Measurements from ENCODE around the gene A2M.
"Not testable (repeated sequence)": the region's sequence is repeated elsewhere in the genome, so short reads cannot be mapped to it uniquely, and the experiment has no call there.

A2M gene

GRCh38 chr12:9115731-9116559, at the start of gene A2M:
Gene A2M, minus strand, starts transcription at chr12:9115919. Its CDS starts 70 bp downstream, at chr12:9115849.
- H3K9me3 ChIP-seq (ENCODE audit: control insufficient read depth, insufficient read depth, low read length): no peaks in the 10 kb centered on the region
- H3K4me1 ChIP-seq (ENCODE audit: insufficient read depth, low read length): peaks cover 10% of the 10 kb centered on the region
- H3K9ac ChIP-seq (ENCODE audit: low read depth, low read length): no peak within 1 kb of the TSS
- H3K36me3 ChIP-seq (ENCODE audit: insufficient read depth, low read length): no peaks in the 10 kb centered on the region

DNA sequence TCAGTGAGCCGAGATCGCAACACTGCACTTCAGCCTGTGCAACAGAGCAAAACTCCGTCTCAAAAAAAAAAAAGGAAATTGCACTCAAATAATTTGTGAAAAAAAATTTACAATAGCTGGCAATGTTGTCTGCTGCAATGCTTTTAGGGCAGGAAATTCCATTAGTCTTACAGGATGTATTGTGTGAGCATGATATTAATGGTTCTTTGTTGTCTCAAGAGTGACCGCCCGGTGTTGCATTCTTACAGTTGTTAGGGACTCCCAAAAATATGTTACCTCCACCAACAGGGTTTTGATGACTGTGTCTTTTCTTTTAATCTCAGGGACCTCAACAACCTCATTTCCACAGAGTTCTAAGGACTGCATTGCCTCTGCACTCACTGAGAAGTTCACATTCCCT, 47.7 kb upstream of the A2M start:
- H3K4me1 ChIP-seq (ENCODE audit: insufficient read depth, low read length): no peaks in the 10 kb centered on the region
- H3K9me3 ChIP-seq (ENCODE audit: control insufficient read depth, insufficient read depth, low read length): no peaks in the 10 kb centered on the region
- H3K9ac ChIP-seq (ENCODE audit: low read depth, low read length): no peak overlapping the region
- H3K36me3 ChIP-seq (ENCODE audit: insufficient read depth, low read length): no peaks in the 10 kb centered on the region

DNA sequence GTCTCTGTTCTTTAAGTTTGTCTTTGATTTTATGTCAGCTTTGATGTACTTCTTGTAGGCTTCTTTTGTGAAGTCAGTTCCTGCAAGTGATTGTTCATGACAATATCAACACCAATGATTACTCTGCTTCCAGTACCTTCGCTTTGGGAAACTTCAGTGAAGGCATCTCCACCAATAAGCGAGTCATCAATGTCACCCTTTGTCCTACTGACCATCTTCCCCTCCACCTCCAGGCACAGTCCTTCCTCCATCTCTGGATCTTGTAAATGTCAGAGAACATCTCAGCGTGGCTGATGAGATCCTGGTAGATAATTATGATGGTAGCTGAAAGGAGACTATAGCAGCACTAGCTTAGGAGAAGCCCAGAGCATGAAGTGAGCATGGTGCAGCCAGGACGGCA, 40.4 kb upstream of the A2M start:
- no peaks in the 10 kb centered on the region for H3K9me3 ChIP-seq (ENCODE audit: control insufficient read depth, insufficient read depth, low read length)
- no peaks in the 10 kb centered on the region for H3K4me1 ChIP-seq (ENCODE audit: insufficient read depth, low read length)
- H3K36me3 ChIP-seq (ENCODE audit: insufficient read depth, low read length): no peaks in the 10 kb centered on the region
- H3K9ac ChIP-seq (ENCODE audit: low read depth, low read length): no peak overlapping the region

- no peak overlapping the region for H3K9ac ChIP-seq (ENCODE audit: low read depth, low read length)
- H3K9me3 ChIP-seq (ENCODE audit: control insufficient read depth, insufficient read depth, low read length): no peaks in the 10 kb centered on the region
- H3K4me1 ChIP-seq (ENCODE audit: insufficient read depth, low read length): no peaks in the 10 kb centered on the region
- H3K36me3 ChIP-seq (ENCODE audit: insufficient read depth, low read length): no peaks in the 10 kb centered on the region
Measured at GRCh38 chr12:9149372-9149771, 33.7 kb upstream of the A2M start.

GRCh38 chr12:9148926-9149325, 33.2 kb upstream of the A2M start:
- no peaks in the 10 kb centered on the region for H3K36me3 ChIP-seq (ENCODE audit: insufficient read depth, low read length)
- H3K4me1 ChIP-seq (ENCODE audit: insufficient read depth, low read length): no peaks in the 10 kb centered on the region
- H3K9ac ChIP-seq (ENCODE audit: low read depth, low read length): no peak overlapping the region
- no peaks in the 10 kb centered on the region for H3K9me3 ChIP-seq (ENCODE audit: control insufficient read depth, insufficient read depth, low read length)

DNA sequence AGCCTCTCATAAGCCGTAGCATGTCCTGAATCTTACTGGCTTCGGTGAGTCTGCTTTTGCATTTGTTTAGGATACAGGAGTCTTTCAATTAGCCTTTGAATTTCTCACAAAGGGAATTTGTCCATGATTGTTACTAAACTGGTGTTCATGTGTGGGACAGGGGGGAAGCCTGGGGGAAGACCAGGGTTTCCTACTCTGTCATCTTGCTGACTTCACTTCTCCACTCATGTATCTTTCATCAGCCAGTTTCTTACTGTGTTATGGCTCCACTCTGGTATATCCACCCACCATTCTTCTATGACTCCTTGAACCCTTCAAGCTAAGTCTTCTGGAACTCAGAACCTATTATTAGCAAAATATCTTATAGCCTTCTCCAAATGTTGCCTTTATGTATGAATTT, 31.7 kb upstream of the A2M start:
- Histone ChIP-seq H3K36me3 (ENCODE audit: insufficient read depth, low read length) (no peaks in the 10 kb centered on the region), H3K9ac (ENCODE audit: low read depth, low read length) (no peak overlapping the region), H3K9me3 (ENCODE audit: control insufficient read depth, insufficient read depth, low read length) (peaks cover 2% of the 10 kb centered on the region; the same call in 1 of the 2 replicates), H3K4me1 (ENCODE audit: insufficient read depth, low read length) (no peaks in the 10 kb centered on the region)

- H3K4me1 ChIP-seq (ENCODE audit: insufficient read depth, low read length): no peaks in the 10 kb centered on the region
- no peak overlapping the region for H3K9ac ChIP-seq (ENCODE audit: low read depth, low read length)
- H3K9me3 ChIP-seq (ENCODE audit: control insufficient read depth, insufficient read depth, low read length): peaks cover 7% of the 10 kb centered on the region
- no peaks in the 10 kb centered on the region for H3K36me3 ChIP-seq (ENCODE audit: insufficient read depth, low read length)
Measured at GRCh38 chr12:9144730-9145106, 29.0 kb upstream of the A2M start.

DNA sequence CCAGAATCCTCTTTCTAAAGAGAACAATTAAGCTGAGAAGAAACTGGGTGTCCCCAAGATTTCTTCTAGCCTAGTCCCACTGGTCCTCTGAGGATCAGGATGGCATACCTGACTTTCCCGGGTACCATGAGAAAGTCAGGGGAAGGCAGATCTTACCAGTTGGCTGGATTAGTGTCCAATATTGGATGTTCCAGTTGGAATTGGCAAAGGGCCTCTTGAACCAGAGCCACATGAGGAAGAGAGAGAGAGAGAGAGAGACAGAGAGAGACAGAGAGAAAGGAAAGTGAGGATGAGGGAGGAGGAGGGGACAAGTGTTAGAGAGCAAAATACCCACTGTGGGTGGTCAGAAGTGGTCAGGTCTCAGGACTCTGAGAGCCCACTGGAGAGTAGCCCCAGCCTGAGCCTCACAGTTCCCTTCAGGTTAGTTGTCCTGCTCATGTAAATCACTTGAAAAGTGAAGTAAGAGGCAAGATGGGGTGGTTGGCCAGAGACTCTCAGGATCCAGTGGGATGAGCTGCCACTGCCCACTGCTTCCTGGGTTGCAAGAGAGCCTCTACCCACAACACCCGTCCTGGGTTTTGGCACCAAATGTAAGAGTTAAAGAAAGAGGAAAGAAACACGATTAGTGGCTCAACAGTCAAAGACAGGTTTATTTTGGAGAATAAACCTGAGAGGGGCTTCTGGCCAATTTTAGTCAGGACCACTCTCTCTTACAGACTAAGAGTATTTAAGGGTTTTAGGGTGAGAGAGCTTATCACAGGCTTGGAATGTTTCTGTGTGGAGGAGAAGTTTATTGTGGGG, 28.4 kb upstream of the A2M start:
- peaks cover 7% of the 10 kb centered on the region for H3K9me3 ChIP-seq (ENCODE audit: control insufficient read depth, insufficient read depth, low read length)
- no peaks in the 10 kb centered on the region for H3K36me3 ChIP-seq (ENCODE audit: insufficient read depth, low read length)
- no peak overlapping the region for H3K9ac ChIP-seq (ENCODE audit: low read depth, low read length)
- no peaks in the 10 kb centered on the region for H3K4me1 ChIP-seq (ENCODE audit: insufficient read depth, low read length)

DNA sequence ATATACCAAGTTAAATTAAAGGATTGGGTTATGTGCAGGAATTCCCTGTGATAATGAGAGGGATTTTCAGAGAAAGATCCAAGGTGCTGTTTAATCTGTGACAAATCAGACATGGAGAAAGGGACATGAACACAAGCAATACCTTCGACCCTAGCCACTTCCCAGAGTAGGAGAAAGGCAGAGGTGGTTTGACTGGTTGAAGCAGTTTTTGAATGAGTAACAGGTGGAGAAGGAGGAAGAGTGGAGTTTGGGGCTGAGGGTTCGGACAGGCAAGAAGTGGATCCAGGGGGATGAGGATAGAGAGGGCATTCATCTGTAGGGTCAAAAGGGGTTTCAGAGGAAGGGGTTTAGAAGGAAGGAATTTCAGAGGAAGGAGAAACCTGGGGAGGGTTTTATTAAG, 27.4 kb upstream of the A2M start:
- Histone ChIP-seq H3K9me3 (ENCODE audit: control insufficient read depth, insufficient read depth, low read length) (peaks cover 7% of the 10 kb centered on the region), H3K4me1 (ENCODE audit: insufficient read depth, low read length) (no peaks in the 10 kb centered on the region), H3K36me3 (ENCODE audit: insufficient read depth, low read length) (no peaks in the 10 kb centered on the region), H3K9ac (ENCODE audit: low read depth, low read length) (no peak overlapping the region)

GRCh38 chr12:9139588-9140290, 24.0 kb upstream of the A2M start:
- not testable (repeated sequence) for H3K4me1 ChIP-seq (ENCODE audit: insufficient read depth, low read length); H3K9me3 ChIP-seq (ENCODE audit: control insufficient read depth, insufficient read depth, low read length); H3K9ac ChIP-seq (ENCODE audit: low read depth, low read length); H3K36me3 ChIP-seq (ENCODE audit: insufficient read depth, low read length)

DNA sequence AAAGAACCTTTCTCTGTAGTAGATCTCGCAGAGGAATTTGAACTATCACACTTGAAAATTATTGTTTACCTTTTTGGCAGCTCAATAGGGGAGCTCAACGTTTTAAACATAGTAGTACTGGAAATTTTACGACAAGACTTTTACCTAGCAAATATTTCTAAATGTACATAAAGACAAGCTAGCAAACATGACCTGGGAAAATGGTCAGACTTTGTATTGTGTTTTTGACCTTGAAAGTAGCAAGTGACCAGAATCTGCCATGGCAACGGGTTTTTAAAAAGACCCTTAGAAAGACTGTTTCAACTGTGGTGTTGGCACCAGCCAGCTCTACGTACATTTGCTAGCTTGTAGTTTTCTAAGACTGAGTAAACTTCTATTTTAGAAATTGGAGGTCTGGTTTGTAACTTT, 20.2 kb upstream of the A2M start:
- Histone ChIP-seq H3K4me1 (ENCODE audit: insufficient read depth, low read length) (no peaks in the 10 kb centered on the region), H3K9ac (ENCODE audit: low read depth, low read length) (no peak overlapping the region), H3K36me3 (ENCODE audit: insufficient read depth, low read length) (no peaks in the 10 kb centered on the region), H3K9me3 (ENCODE audit: control insufficient read depth, insufficient read depth, low read length) (peaks cover 5% of the 10 kb centered on the region; the same call in 1 of the 2 replicates)

DNA sequence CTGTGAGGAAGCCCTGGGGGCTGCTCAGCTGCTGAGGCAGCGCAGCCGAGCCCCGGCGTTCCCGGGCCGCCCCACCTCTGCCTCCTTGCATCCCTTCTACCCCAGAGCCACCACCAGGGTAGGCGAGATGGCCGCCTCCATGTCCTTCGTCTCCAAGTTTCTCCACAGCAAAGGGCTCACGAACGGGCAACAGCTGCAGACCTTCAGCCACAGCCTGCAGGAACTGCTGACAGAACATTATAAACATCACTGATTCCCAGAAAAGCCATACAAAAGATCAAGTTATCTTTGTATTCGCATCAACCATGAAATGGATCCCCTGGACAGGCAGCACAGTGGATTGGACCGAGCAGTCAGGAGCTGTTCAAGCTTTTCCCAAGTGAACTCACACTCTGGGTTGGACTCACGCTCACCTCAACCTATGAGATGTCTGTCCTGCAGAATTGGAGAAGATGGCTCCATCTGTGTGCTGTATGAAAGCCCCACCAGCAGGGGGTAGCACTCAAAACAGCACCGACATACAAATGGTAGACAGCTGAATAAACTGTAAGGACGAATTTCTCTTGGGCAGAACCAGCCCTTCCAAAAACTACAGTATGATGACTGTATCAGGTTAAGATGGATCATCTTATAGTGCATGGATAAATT, 19.4 kb upstream of the A2M start:
- Histone ChIP-seq H3K9ac (ENCODE audit: low read depth, low read length) (no peak overlapping the region), H3K36me3 (ENCODE audit: insufficient read depth, low read length) (no peaks in the 10 kb centered on the region), H3K4me1 (ENCODE audit: insufficient read depth, low read length) (no peaks in the 10 kb centered on the region), H3K9me3 (ENCODE audit: control insufficient read depth, insufficient read depth, low read length) (no peaks in the 10 kb centered on the region)

- Histone ChIP-seq H3K9ac (ENCODE audit: low read depth, low read length) (no peak overlapping the region), H3K9me3 (ENCODE audit: control insufficient read depth, insufficient read depth, low read length) (no peaks in the 10 kb centered on the region), H3K4me1 (ENCODE audit: insufficient read depth, low read length) (no peaks in the 10 kb centered on the region), H3K36me3 (ENCODE audit: insufficient read depth, low read length) (no peaks in the 10 kb centered on the region)
Measured at GRCh38 chr12:9133216-9133916, 17.6 kb upstream of the A2M start.
